MM.1S (cell line): Measurements from ENCODE around the gene AP2M1.

Source experiments
- DNase-seq: peaks from one replicate; pipeline ENCODE4 v3.0.0-alpha.2; 2015
- H2AFZ ChIP-seq: fragments of 300-600 bp; sonication (generic); 2 replicates; pipeline ENCODE4 v1.6.0; 2016; ENCODE audit warnings: antibody characterized with exemption, low read length
- H3F3A ChIP-seq: fragments of 300-600 bp; sonication (generic); 2 replicates; pipeline ENCODE4 v1.6.1; 2016; ENCODE audit warnings: mild to moderate bottlenecking, antibody characterized with exemption, low read length, moderate library complexity, mixed read lengths; ENCODE audit not compliant: insufficient read depth
- H3K27ac ChIP-seq: fragments of 300-600 bp; sonication (generic); 2 replicates; pipeline ENCODE4 v1.5.1; 2016; ENCODE audit warnings: mild to moderate bottlenecking, low read length
- H3K27me3 ChIP-seq: fragments of 300-600 bp; sonication (generic); replicated peaks from 2 replicates; pipeline ENCODE4 v1.6.0; 2016; ENCODE audit warnings: low read length; ENCODE audit not compliant: insufficient read depth
- H3K36me3 ChIP-seq: fragments of 300-600 bp; sonication (generic); replicated peaks from 2 replicates; pipeline ENCODE4 v1.6.1; 2016; ENCODE audit warnings: mild to moderate bottlenecking, low read length, mixed read lengths; ENCODE audit not compliant: insufficient read depth
- H3K4me1 ChIP-seq: fragments of 300-600 bp; sonication (generic); 2 replicates; pipeline ENCODE4 v1.6.1; 2016; ENCODE audit warnings: low read length, mixed read lengths
- H3K4me2 ChIP-seq: fragments of 300-600 bp; sonication (generic); 2 replicates; pipeline ENCODE4 v1.6.0; 2016; ENCODE audit warnings: low read depth, low read length
- H3K4me3 ChIP-seq: fragments of 300-600 bp; sonication (generic); 2 replicates; pipeline ENCODE4 v1.5.1; 2016; ENCODE audit warnings: low read length, mixed read lengths
- H3K79me2 ChIP-seq: fragments of 300-600 bp; sonication (generic); 2 replicates; pipeline ENCODE4 v1.6.1; 2016; ENCODE audit warnings: mixed run types, low read length, mixed read lengths
- H3K9ac ChIP-seq: fragments of 300-600 bp; sonication (generic); 2 replicates; pipeline ENCODE4 v1.6.1; 2016; ENCODE audit warnings: low read length, mixed read lengths
- H3K9me2 ChIP-seq: fragments of 300-600 bp; sonication (generic); replicated peaks from 2 replicates; pipeline ENCODE4 v1.6.1; 2016; ENCODE audit warnings: mild to moderate bottlenecking, low read length, mixed read lengths; ENCODE audit not compliant: insufficient read depth
- H3K9me3 ChIP-seq: fragments of 300-600 bp; sonication (generic); replicated peaks from 2 replicates; pipeline ENCODE4 v1.6.1; 2016; ENCODE audit warnings: mild to moderate bottlenecking, low read length, mixed read lengths; ENCODE audit not compliant: insufficient read depth
- H4K20me1 ChIP-seq: fragments of 300-600 bp; sonication (generic); 2 replicates; pipeline ENCODE4 v1.6.1; 2016; ENCODE audit warnings: mild to moderate bottlenecking, low read length, moderate library complexity, mixed read lengths; ENCODE audit not compliant: insufficient read depth
- CTCF ChIP-seq: fragments of 300-600 bp; sonication (generic); IDR thresholded peaks from 2 replicates; pipeline ENCODE4 v1.5.1; 2016; ENCODE audit warnings: antibody characterized with exemption, low read length, mixed read lengths
- EZH2 ChIP-seq: fragments of 300-600 bp; sonication (generic); optimal IDR thresholded peaks from 2 replicates; pipeline ENCODE3; 2017; ENCODE audit warnings: low read depth, mild to moderate bottlenecking, antibody characterized with exemption, low read length, mixed read lengths
- EZH2phosphoT487 ChIP-seq: fragments of 300-600 bp; sonication (generic); IDR thresholded peaks from 2 replicates; pipeline ENCODE4 v1.6.1; 2018; ENCODE audit warnings: antibody characterized with exemption, low read length

Gene AP2M1

GRCh38 chr3:184169896-184170875, 4.5 kb upstream of the AP2M1 start:
- Histone ChIP-seq H3K27me3 (no peaks in the 10 kb centered on the region), H3K9me2 (no peaks in the 10 kb centered on the region), H4K20me1 (no peaks in the 10 kb centered on the region), H3K4me3 (no peak overlapping the region), H3K27ac (no peak overlapping the region), H3K36me3 (no peaks in the 10 kb centered on the region), H3F3A (0 out of 2 replicates have a peak, but pooled peaks cover 6% of the 10 kb centered on the region), H3K4me1 (peaks cover 4% of the 10 kb centered on the region; the same call in 1 of the 2 replicates), H3K9me3 (no peaks in the 10 kb centered on the region), H3K9ac (no peak overlapping the region), H3K79me2 (peaks cover 5% of the 10 kb centered on the region), H3K4me2 (no peak overlapping the region), H2AFZ (no peak overlapping the region)
- DNase-seq: no peak
- TF ChIP-seq CTCF (no peak), EZH2phosphoT487 (no peak), EZH2 (no peak)

GRCh38 chr3:184171562-184171961, 3.1 kb upstream of the AP2M1 start:
- Histone ChIP-seq H3K4me1 (peaks cover 14% of the 10 kb centered on the region; the same call in 1 of the 2 replicates), H3K9me3 (no peaks in the 10 kb centered on the region), H3K27ac (no peak overlapping the region), H4K20me1 (no peaks in the 10 kb centered on the region), H2AFZ (no peak overlapping the region), H3K27me3 (no peaks in the 10 kb centered on the region), H3K36me3 (no peaks in the 10 kb centered on the region), H3K9ac (no peak overlapping the region), H3K9me2 (no peaks in the 10 kb centered on the region), H3K4me3 (no peak overlapping the region), H3F3A (0 out of 2 replicates have a peak, but pooled peaks cover 6% of the 10 kb centered on the region), H3K79me2 (peaks cover 18% of the 10 kb centered on the region), H3K4me2 (no peak overlapping the region)
- TF ChIP-seq EZH2 (no peak), EZH2phosphoT487 (no peak), CTCF (no peak)
- DNase-seq: no peak

- H3F3A ChIP-seq: 0 out of 2 replicates have a peak, but pooled peaks cover 6% of the 10 kb centered on the region
- no peak overlapping the region for H2AFZ ChIP-seq
- no peaks in the 10 kb centered on the region for H3K27me3 ChIP-seq
- no peaks in the 10 kb centered on the region for H4K20me1 ChIP-seq
- no peak overlapping the region for H3K4me3 ChIP-seq
- H3K9me3 ChIP-seq: no peaks in the 10 kb centered on the region
- peaks cover 31% of the 10 kb centered on the region for H3K79me2 ChIP-seq
- no peak for DNase-seq
- no peak overlapping the region for H3K9ac ChIP-seq
- H3K4me1 ChIP-seq: peaks cover 16% of the 10 kb centered on the region; the same call in 1 of the 2 replicates
- TF ChIP-seq EZH2 (no peak), CTCF (no peak), EZH2phosphoT487 (no peak)
- no peak overlapping the region for H3K27ac ChIP-seq
- no peak overlapping the region for H3K4me2 ChIP-seq
- H3K9me2 ChIP-seq: no peaks in the 10 kb centered on the region
- H3K36me3 ChIP-seq: no peaks in the 10 kb centered on the region
Observed at GRCh38 chr3:184172681-184173373, 1.8 kb upstream of the AP2M1 start.
